Skeletal muscle satellite cell (primary cell): ENCODE results near the gene TNFRSF8.

ENCODE experiments used
- H3K27me3 ChIP-seq: 2 replicates; pipeline ENCODE4 v1.7.0; 2013; ENCODE audit warnings: low read length; ENCODE audit not compliant: control insufficient read depth, insufficient read depth
- H3K36me3 ChIP-seq: 2 replicates; pipeline ENCODE4 v1.7.0; 2013; ENCODE audit warnings: mild to moderate bottlenecking, control low read depth, low read length; ENCODE audit not compliant: insufficient read depth
- H3K4me1 ChIP-seq: 2 replicates; pipeline ENCODE4 v1.7.0; 2013; ENCODE audit warnings: low read length; ENCODE audit not compliant: control insufficient read depth, insufficient read depth
- H3K4me2 ChIP-seq: 2 replicates; pipeline ENCODE4 v1.7.0; 2013; ENCODE audit warnings: mild to moderate bottlenecking, low read length
- H3K4me3 ChIP-seq: 2 replicates; pipeline ENCODE4 v1.7.0; 2013; ENCODE audit warnings: low read length
- H3K9ac ChIP-seq: 2 replicates; pipeline ENCODE4 v1.7.0; 2013; ENCODE audit warnings: mild to moderate bottlenecking, low read depth, low read length, moderate library complexity
- H3K9me3 ChIP-seq: replicated peaks from 2 replicates; pipeline ENCODE4 v1.7.0; 2013; ENCODE audit warnings: mild to moderate bottlenecking, control low read depth, low read length

TNFRSF8 gene

DNA sequence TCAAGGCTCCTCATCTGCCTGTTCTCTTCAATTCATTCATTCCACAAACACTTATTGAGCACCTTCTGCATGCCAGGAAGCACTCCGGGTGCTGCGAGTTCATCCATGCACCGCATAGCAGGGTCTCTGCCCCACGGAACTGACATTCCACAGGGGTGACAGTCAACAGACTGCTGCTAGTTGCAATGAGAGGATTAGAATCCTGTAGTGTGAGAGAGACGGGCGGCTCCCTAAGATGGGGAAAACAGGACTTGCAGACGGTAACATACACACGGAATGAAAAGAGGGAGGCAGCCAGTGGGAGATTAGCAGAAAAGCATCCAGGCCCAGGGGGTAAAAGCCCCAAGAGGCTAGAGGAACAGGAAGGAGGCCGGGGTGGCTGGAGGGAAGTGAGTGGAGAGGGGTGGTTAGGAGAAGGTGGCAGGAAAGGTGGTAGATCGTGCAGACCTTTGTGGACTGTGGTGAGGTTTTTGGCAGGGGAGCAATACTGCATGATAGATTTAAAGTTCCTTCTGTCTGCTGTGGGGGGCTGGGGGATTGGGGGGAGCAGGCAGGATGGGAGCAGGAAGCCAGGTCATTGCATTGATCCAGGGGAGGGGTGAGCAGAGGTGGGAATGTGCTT, 6.6 kb downstream of the TNFRSF8 start:
- no peaks in the 10 kb centered on the region for H3K36me3 ChIP-seq
- H3K9ac ChIP-seq: no peak overlapping the region
- peaks cover 43% of the 10 kb centered on the region for H3K27me3 ChIP-seq
- no peaks in the 10 kb centered on the region for H3K9me3 ChIP-seq
- peaks cover 6% of the 10 kb centered on the region for H3K4me1 ChIP-seq
- H3K4me3 ChIP-seq: no peak overlapping the region
- no peak overlapping the region for H3K4me2 ChIP-seq

DNA sequence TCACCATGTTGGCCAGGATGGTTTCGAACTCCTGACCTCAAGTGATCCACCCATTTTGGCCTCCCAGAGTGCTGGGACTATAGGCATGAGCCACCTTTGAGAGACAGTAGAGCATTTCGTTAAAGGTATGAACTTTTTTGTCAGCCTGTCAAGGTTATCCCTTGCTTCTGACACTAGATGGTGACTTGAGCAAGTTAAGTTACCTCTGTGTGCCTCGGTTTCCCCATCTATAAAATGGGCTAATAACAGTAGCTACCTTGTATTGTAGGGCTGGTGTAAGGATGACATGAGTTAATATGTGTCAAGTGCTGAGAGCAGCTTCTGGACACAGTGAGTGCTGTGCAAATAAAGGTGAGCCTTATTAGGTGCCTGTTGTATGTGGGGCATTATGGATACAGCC, 8.8 kb downstream of the TNFRSF8 start:
- H3K9me3 ChIP-seq: no peaks in the 10 kb centered on the region
- peaks cover 6% of the 10 kb centered on the region for H3K4me1 ChIP-seq
- H3K27me3 ChIP-seq: peaks cover 37% of the 10 kb centered on the region
- no peak overlapping the region for H3K4me2 ChIP-seq
- no peak overlapping the region for H3K9ac ChIP-seq
- H3K36me3 ChIP-seq: no peaks in the 10 kb centered on the region
- no peak overlapping the region for H3K4me3 ChIP-seq

- no peak overlapping the region for H3K4me2 ChIP-seq
- H3K27me3 ChIP-seq: peaks cover 42% of the 10 kb centered on the region
- no peaks in the 10 kb centered on the region for H3K36me3 ChIP-seq
- peaks cover 6% of the 10 kb centered on the region for H3K4me1 ChIP-seq
- no peak overlapping the region for H3K4me3 ChIP-seq
- H3K9me3 ChIP-seq: no peaks in the 10 kb centered on the region
- no peak overlapping the region for H3K9ac ChIP-seq
Measured at GRCh38 chr1:12072741-12073140, 9.6 kb downstream of the TNFRSF8 start.

DNA sequence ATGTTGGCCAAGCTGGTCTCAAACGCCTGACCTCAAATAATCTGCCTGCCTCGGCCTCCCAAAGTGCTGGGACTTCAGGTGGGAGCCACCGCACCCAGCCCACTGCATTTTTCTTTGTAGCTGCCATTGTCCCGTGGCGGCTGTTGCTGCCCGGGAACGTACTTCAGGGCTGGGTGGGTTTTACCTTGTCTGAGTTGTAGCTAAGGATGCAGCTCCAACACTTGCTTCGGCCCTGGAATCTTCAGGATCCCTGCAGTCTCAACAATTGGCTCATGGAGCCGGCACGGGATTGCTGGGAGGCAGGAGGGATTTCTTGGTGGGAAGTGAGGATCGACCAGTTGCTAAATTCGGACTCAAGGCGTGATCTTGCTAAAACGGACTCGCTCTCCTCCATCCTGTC, 10.7 kb downstream of the TNFRSF8 start:
- H3K4me2 ChIP-seq: no peak overlapping the region
- H3K9ac ChIP-seq: no peak overlapping the region
- no peaks in the 10 kb centered on the region for H3K4me1 ChIP-seq
- H3K27me3 ChIP-seq: peaks cover 49% of the 10 kb centered on the region
- H3K36me3 ChIP-seq: no peaks in the 10 kb centered on the region
- H3K4me3 ChIP-seq: no peak overlapping the region
- no peaks in the 10 kb centered on the region for H3K9me3 ChIP-seq

DNA sequence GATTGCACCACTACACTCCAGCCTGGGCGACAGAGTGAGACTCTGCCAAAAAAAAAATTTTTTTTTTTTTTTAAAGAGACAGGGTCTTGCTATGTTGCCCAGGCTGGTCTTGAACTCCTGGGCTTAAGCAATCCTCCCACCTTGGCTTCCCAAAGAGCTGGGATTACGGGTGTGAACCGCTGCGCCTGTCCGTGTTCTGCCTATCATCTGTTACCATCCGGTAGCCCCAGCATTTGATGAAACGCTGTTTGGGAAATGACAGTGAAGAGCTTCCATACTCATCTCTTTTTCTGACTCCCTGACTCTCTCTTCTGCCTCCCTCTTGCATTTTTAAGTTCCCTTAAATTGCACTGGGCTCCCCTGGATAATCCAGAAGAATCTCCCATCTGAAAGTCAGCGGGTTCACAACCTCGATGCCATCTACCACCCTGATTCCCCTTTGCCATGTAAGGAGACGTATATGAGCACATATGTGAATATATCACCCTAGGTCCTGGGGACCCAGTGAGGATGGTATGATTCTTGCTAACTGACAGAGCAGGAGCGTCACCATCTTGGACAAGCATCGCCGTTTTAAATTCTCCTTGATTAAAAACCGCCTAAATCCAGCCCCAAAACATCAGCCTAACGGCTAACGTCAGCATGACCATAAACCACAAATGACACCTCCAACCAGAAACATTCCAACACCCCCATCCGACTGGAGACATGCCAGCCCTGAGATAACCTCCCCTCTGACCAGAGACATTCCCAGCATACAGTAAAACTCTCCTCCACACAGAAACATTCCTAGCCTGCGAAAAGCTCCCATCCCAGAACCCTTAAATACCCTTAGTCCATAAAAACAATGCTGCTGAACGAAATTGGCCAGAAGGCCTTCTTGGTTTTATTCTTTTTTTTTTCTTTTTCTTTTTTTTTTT, 12.4 kb downstream of the TNFRSF8 start:
- no peaks in the 10 kb centered on the region for H3K4me1 ChIP-seq
- no peak overlapping the region for H3K9ac ChIP-seq
- H3K36me3 ChIP-seq: no peaks in the 10 kb centered on the region
- peaks cover 55% of the 10 kb centered on the region for H3K27me3 ChIP-seq
- no peak overlapping the region for H3K4me2 ChIP-seq
- no peaks in the 10 kb centered on the region for H3K9me3 ChIP-seq
- no peak overlapping the region for H3K4me3 ChIP-seq

DNA sequence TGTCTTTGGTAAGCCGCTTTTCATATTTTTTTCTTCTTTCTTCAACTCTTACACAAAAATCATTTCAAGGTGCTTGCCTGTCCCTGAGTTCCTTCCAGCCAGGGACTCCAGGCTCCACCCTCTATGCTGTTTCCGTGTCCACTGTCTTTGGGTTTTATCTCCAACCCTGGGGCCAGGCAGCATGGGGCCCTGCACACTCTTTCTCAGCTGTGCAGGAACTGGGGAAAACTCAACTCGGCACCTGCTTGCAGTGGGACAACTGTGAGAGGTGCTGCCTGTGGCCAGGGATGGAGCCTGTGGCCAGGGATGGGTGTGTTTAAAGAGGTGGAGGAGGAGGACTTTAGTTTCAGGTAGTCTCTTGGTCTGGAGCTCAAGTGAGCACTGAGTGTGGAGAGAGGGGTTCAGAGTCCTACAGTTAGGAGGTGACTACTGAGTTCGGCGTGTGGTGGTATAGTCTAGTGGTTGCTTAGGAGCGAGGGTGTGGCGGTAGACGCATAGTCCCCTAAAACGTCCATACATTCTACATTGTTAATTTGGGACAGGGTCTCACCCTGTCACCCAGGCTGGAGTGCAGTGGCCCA, 13.4 kb downstream of the TNFRSF8 start:
- H3K9me3 ChIP-seq: no peaks in the 10 kb centered on the region
- no peak overlapping the region for H3K4me3 ChIP-seq

DNA sequence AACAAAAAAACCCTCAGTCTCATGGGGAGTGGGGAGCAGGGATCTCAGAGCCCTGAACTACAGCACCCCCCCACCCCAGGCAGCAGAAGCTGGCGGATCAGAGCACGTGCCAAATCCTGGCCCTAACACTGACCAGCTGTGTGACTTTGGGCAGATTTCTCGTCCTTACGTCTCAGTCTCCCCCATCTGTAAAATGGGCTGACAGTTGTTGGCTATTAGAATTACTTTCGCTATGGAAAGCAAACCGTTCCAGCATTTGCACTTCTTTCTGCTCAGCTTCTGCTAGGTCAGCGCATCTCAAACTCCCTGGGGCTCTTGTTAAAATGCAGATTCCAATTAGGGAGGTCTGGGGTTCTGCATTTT, 15.5 kb downstream of the TNFRSF8 start:
- Histone ChIP-seq H3K4me3 (no peak overlapping the region), H3K9ac (no peak overlapping the region), H3K4me1 (no peaks in the 10 kb centered on the region), H3K36me3 (no peaks in the 10 kb centered on the region), H3K9me3 (no peaks in the 10 kb centered on the region), H3K4me2 (no peak overlapping the region), H3K27me3 (peaks cover 35% of the 10 kb centered on the region)

More for the DNA sequence above, 13.4 kb downstream of the TNFRSF8 start:
- no peaks in the 10 kb centered on the region for H3K4me1 ChIP-seq
- H3K27me3 ChIP-seq: peaks cover 45% of the 10 kb centered on the region
- no peak overlapping the region for H3K9ac ChIP-seq
- no peak overlapping the region for H3K4me2 ChIP-seq
- H3K36me3 ChIP-seq: no peaks in the 10 kb centered on the region

- Histone ChIP-seq H3K9ac (no peak overlapping the region), H3K36me3 (no peaks in the 10 kb centered on the region), H3K4me2 (no peak overlapping the region), H3K27me3 (peaks cover 32% of the 10 kb centered on the region), H3K9me3 (no peaks in the 10 kb centered on the region), H3K4me1 (no peaks in the 10 kb centered on the region), H3K4me3 (no peak overlapping the region)
Measured at GRCh38 chr1:12078938-12079861, 16.1 kb downstream of the TNFRSF8 start.

DNA sequence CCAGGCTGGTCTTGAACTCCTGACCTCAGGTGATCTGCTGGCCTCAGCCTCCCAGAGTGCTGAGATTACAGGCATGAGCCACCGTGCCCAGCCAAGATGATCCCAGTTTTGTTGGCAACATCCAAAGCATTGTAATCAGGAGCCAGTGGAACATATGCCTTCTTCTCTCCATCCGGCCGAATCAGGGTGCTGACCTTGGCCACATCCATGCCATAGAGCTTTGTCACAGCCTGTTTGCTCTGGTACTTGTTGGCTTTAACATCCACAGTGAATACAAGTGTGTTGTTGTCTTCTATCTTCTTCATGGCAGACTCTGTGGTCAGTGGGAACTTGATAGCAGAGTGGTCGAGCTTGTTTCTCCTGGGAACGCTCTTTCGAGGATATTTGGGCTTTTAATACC, 17.1 kb downstream of the TNFRSF8 start:
- no peaks in the 10 kb centered on the region for H3K36me3 ChIP-seq
- no peaks in the 10 kb centered on the region for H3K4me1 ChIP-seq
- no peak overlapping the region for H3K4me2 ChIP-seq
- H3K27me3 ChIP-seq: peaks cover 31% of the 10 kb centered on the region
- no peaks in the 10 kb centered on the region for H3K9me3 ChIP-seq
- no peak overlapping the region for H3K9ac ChIP-seq
- no peak overlapping the region for H3K4me3 ChIP-seq

- Histone ChIP-seq H3K36me3 (no peaks in the 10 kb centered on the region), H3K9me3 (no peaks in the 10 kb centered on the region), H3K4me1 (no peaks in the 10 kb centered on the region), H3K27me3 (peaks cover 26% of the 10 kb centered on the region), H3K9ac (no peak overlapping the region), H3K4me2 (no peak overlapping the region), H3K4me3 (no peak overlapping the region)
Measured at GRCh38 chr1:12080773-12081556, 17.9 kb downstream of the TNFRSF8 start.
